Measurements from ENCODE around the gene RAB11FIP4. TPM values are rescaled to one million over a fixed set of nuclear protein-coding genes. Genes with fewer than 3 reads are reported as not detected.

RAB11FIP4 gene
- total and polyA plus RNA-seq, 10 of the 15 experiments (the other 5 are each of a cell fraction or from before 2014, with no cell fraction given) = 1.4 to 27.0 (median 17.6) TPM

DNA sequence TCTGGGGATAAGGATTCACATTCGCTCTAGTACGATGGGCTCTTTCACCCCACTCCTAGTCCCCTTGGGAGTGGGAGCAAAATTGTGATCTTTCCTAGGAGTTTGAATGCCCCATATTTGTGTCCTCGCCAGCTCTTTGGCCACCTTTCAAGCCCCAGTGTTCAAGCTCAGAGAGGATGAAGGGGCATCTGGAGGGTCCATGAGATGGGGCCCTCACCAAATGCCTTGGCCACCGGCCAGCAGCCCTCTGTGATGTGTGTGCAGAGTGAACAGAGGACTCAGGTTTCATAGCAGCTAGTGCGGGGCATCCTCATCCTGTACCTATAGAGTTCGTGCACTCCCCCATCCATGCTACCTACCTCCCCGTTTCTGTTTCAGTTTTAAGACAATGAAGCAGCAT is 140.6 kb downstream of the RAB11FIP4 start:
- FAIRE-seq (no peak), ATAC-seq (no peak), DNase-seq (ENCODE audit: low read depth, low spot score) (no peak)
- Histone ChIP-seq H3K27me3 (replicated peaks in 1 of 2; ENCODE audit: control insufficient read depth in 2 of 2, insufficient read depth in 2 of 2, low read length in 1 of 2) (no peaks in the 10 kb centered on the region), H3K9me3 (replicated peaks; ENCODE audit: control insufficient read depth, insufficient read depth, low read length) (no peaks in the 10 kb centered on the region), H4K20me1 (ENCODE audit: control insufficient read depth, insufficient read depth) (0 out of 2 replicates have a peak, but pooled peaks cover 2% of the 10 kb centered on the region), H3K9ac (ENCODE audit: control insufficient read depth, insufficient read depth, low read length) (no peak overlapping the region), H3K79me2 (ENCODE audit: control insufficient read depth, insufficient read depth, low read length) (no peaks in the 10 kb centered on the region), H3K4me1 (ENCODE audit: control insufficient read depth, insufficient read depth, low read length) (peaks cover 18% of the 10 kb centered on the region), H3K36me3 (ENCODE audit: control insufficient read depth in 2 of 2, insufficient read depth in 2 of 2, low read length in 1 of 2) (peaks cover 2 to 10% of the 10 kb centered on the region in 2 experiments; a peak in 3 of 4 replicates), H3K4me2 (ENCODE audit: control insufficient read depth, insufficient read depth) (no peak overlapping the region), H2AFZ (ENCODE audit: control insufficient read depth, low read depth, low read length) (no peak overlapping the region), H3K27ac (ENCODE audit: control insufficient read depth, insufficient read depth) (no peak overlapping the region), H3K4me3 (no peak overlapping the region)
- in situ Hi-C loops (cut with MboI) = loop anchor here (10.0 kb wide), 1 partner anchor 313 kb away; no protein-coding TSS in a partner anchor
- SMC1A ChIA-PET (ENCODE audit: uncharacterized antibody, unreplicated experiment) = interaction anchor here (10.1 kb wide), 1 partner anchor 95 kb away, joined by 81 read pairs; no protein-coding TSS in a partner anchor
- CTCF ChIA-PET = interaction anchor here (1.3 to 4.9 kb wide), 2 partner anchors 95 to 310 kb away, joined by 3 to 85 read pairs; no protein-coding TSS in a partner anchor
- POLR2A ChIA-PET = no interaction called here
- intact Hi-C loops (cut with micrococcal nuclease; ENCODE audit: unreplicated experiment) = no loop called here
- TF ChIP-seq STAT1 (conservative IDR thresholded peaks at IDR 0.05) = no peak
- no peak for TF ChIP-seq SRF (IDR thresholded peaks at IDR 0.05; ENCODE audit: low read depth in 2 of 2, low read length in 2 of 2)
- TF ChIP-seq, protein P1, sequence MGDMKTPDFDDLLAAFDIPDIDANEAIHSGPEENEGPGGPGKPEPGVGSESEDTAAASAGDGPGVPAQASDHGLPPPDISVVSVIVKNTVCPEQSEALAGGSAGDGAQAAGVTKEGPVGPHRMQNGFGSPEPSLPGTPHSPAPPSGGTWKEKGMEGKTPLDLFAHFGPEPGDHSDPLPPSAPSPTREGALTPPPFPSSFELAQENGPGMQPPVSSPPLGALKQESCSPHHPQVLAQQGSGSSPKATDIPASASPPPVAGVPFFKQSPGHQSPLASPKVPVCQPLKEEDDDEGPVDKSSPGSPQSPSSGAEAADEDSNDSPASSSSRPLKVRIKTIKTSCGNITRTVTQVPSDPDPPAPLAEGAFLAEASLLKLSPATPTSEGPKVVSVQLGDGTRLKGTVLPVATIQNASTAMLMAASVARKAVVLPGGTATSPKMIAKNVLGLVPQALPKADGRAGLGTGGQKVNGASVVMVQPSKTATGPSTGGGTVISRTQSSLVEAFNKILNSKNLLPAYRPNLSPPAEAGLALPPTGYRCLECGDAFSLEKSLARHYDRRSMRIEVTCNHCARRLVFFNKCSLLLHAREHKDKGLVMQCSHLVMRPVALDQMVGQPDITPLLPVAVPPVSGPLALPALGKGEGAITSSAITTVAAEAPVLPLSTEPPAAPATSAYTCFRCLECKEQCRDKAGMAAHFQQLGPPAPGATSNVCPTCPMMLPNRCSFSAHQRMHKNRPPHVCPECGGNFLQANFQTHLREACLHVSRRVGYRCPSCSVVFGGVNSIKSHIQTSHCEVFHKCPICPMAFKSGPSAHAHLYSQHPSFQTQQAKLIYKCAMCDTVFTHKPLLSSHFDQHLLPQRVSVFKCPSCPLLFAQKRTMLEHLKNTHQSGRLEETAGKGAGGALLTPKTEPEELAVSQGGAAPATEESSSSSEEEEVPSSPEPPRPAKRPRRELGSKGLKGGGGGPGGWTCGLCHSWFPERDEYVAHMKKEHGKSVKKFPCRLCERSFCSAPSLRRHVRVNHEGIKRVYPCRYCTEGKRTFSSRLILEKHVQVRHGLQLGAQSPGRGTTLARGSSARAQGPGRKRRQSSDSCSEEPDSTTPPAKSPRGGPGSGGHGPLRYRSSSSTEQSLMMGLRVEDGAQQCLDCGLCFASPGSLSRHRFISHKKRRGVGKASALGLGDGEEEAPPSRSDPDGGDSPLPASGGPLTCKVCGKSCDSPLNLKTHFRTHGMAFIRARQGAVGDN (IDR thresholded peaks at IDR 0.05) = no peak
- RAD21 ChIA-PET (ENCODE audit: unreplicated experiment) = interaction anchor here (0.8 to 1.7 kb wide), 2 partner anchors 17 to 310 kb away, joined by 4 to 9 read pairs; no protein-coding TSS in a partner anchor
- no TSS peak for BruUV-seq (replicated peaks)
- WGBS (ENCODE audit: insufficient coverage, insufficient replicate concordance, low lambda C conversion rate, missing lambda C conversion rate) = 74% methylated on average over 7 of the region's 7 CpGs
